Mesothelial cell of epicardium (in vitro differentiated cells): Measurements from ENCODE around the gene ATP5PF. TPM values are rescaled to one million over a fixed set of nuclear protein-coding genes. Genes with fewer than 3 reads are reported as not detected.
"Not testable (repeated sequence)": the region's sequence is repeated elsewhere in the genome, so short reads cannot be mapped to it uniquely, and the experiment has no call there.

Experiments used
- DNase-seq, 2 experiments: peaks; one replicate each; pipeline ENCODE4 v3.0.0; 2021; ENCODE audit warnings: low spot score in 2 of 2; ENCODE audit not compliant: unreplicated experiment in 2 of 2
- H3K27ac Mint-ChIP-seq: 2 replicates; pipeline ENCODE4 v1.8.0; 2021; ENCODE audit warnings: mixed read lengths
- H3K27me3 Mint-ChIP-seq: 2 replicates; pipeline ENCODE4 v1.8.0; 2021; ENCODE audit warnings: low read depth, mixed read lengths
- H3K36me3 Mint-ChIP-seq: 2 replicates; pipeline ENCODE4 v1.8.0; 2021; ENCODE audit warnings: mixed read lengths
- H3K4me1 Mint-ChIP-seq: 2 replicates; pipeline ENCODE4 v1.8.0; 2021; ENCODE audit warnings: mixed read lengths
- H3K4me3 Mint-ChIP-seq: 2 replicates; pipeline ENCODE4 v1.8.0; 2021; ENCODE audit warnings: mild to moderate bottlenecking, moderate library complexity, mixed read lengths
- H3K9me3 Mint-ChIP-seq: 2 replicates; pipeline ENCODE4 v1.8.0; 2021; ENCODE audit warnings: mixed read lengths
- total RNA-seq: library from RNA; stranded (reverse); gene quantifications from 3 replicates; pipeline ENCODE4 v1.2.1, GENCODE V29; 2021
- TF ChIP-seq, protein P1 (sequence below): fragments of 200-600 bp; sonication (generic); IDR thresholded peaks from one replicate; pipeline ENCODE4 v1.5.0; 2021; ENCODE audit warnings: antibody characterized with exemption; ENCODE audit not compliant: unreplicated experiment

Gene ATP5PF
- total RNA-seq, 1 donor from 2014 or later = 105 TPM

GRCh38 chr21:25721987-25722386 lies 12.7 kb downstream of the ATP5PF start:
- Mint-ChIP-seq H3K27me3 (no peaks in the 10 kb centered on the region), H3K4me1 (peaks cover 9% of the 10 kb centered on the region), H3K4me3 (no peak overlapping the region), H3K27ac (no peak overlapping the region), H3K9me3 (no peaks in the 10 kb centered on the region), H3K36me3 (peaks cover 46% of the 10 kb centered on the region)
- TF ChIP-seq, protein P1, sequence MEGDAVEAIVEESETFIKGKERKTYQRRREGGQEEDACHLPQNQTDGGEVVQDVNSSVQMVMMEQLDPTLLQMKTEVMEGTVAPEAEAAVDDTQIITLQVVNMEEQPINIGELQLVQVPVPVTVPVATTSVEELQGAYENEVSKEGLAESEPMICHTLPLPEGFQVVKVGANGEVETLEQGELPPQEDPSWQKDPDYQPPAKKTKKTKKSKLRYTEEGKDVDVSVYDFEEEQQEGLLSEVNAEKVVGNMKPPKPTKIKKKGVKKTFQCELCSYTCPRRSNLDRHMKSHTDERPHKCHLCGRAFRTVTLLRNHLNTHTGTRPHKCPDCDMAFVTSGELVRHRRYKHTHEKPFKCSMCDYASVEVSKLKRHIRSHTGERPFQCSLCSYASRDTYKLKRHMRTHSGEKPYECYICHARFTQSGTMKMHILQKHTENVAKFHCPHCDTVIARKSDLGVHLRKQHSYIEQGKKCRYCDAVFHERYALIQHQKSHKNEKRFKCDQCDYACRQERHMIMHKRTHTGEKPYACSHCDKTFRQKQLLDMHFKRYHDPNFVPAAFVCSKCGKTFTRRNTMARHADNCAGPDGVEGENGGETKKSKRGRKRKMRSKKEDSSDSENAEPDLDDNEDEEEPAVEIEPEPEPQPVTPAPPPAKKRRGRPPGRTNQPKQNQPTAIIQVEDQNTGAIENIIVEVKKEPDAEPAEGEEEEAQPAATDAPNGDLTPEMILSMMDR = no peak
- DNase-seq = no peak

- TF ChIP-seq, protein P1 = no peak
- H3K4me3 Mint-ChIP-seq = no peak overlapping the region
- H3K27me3 Mint-ChIP-seq = no peaks in the 10 kb centered on the region
- no peaks in the 10 kb centered on the region for H3K9me3 Mint-ChIP-seq
- H3K4me1 Mint-ChIP-seq = peaks cover 11% of the 10 kb centered on the region
- peak overlapping the region; percentile 53 for H3K27ac Mint-ChIP-seq
- no peak for DNase-seq
- peaks cover 24% of the 10 kb centered on the region for H3K36me3 Mint-ChIP-seq
Measured at GRCh38 chr21:25717491-25718147, 17.1 kb downstream of the ATP5PF start.

- H3K4me3 Mint-ChIP-seq, DNase-seq, H3K27ac Mint-ChIP-seq, H3K9me3 Mint-ChIP-seq, H3K36me3 Mint-ChIP-seq, H3K27me3 Mint-ChIP-seq: not testable (repeated sequence)
- peaks cover 11% of the 10 kb centered on the region for H3K4me1 Mint-ChIP-seq
Measured at GRCh38 chr21:25714066-25714465, 20.6 kb downstream of the ATP5PF start.

- TF ChIP-seq, protein P1 = no peak
- H3K27me3 Mint-ChIP-seq = no peaks in the 10 kb centered on the region
- H3K27ac Mint-ChIP-seq = no peak overlapping the region
- DNase-seq = no peak
- H3K4me1 Mint-ChIP-seq = no peaks in the 10 kb centered on the region
- no peak overlapping the region for H3K4me3 Mint-ChIP-seq
- H3K36me3 Mint-ChIP-seq = no peaks in the 10 kb centered on the region
- H3K9me3 Mint-ChIP-seq = no peaks in the 10 kb centered on the region
Measured at GRCh38 chr21:25710550-25710949, 24.2 kb downstream of the ATP5PF start.

DNA sequence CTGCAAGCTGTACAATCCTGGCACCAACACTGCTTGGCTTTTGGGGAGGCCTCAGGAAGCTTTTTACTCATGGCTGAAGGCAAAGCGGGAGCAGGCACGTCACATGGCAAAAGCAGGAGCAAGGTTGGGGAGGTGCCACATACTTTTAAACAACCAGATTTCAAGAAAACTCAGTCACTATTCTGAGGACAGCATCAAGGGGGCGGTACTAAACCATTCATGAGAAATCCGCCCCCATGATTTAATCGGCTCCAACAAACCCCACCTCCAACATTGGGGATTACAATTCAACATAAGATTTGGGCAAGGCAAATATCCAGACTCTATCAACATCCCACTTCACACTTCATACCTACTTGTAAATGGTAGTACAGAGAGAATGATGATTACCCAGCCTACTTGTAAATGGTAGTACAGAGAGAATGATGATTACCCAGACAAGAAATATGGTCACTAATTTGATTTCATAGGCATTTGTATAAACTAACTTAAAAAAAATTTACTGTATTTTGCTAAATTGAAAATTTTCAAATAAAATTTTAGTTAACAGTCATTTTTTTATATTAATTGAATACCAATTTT lies 24.9 kb downstream of the ATP5PF start:
- H3K27ac Mint-ChIP-seq = no peak overlapping the region
- no peaks in the 10 kb centered on the region for H3K9me3 Mint-ChIP-seq
- H3K27me3 Mint-ChIP-seq = no peaks in the 10 kb centered on the region
- H3K4me3 Mint-ChIP-seq = no peak overlapping the region
- no peaks in the 10 kb centered on the region for H3K36me3 Mint-ChIP-seq
- no peaks in the 10 kb centered on the region for H3K4me1 Mint-ChIP-seq
- no peak for DNase-seq
- TF ChIP-seq, protein P1 = no peak

DNA sequence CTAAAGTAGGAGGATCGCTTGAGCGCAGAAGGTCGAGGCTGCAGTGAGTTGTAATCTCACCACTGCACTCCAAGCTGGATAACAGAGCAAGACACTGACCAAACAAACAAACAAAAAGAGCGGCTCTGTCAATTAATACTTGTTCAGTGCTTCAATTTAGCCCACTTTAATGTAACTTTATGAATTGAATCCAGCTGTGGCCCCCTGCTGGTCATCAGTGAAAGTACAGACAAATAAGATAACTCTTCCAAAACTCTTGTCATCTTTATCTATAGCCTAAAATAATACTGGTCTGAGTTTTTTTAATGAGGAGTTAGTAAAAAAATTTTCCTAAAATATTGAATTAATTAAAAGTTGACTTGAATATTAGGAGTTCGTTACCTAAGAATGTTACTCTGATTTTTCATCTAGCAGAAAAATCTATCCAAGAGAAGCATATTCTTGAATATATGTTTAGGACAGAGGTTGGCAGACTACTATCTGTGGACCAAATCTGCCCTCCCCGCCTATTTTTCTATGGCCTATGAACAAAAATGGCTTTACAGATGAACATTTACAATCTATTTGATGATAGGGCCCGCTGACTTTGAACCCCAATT lies 26.1 kb downstream of the ATP5PF start:
- Mint-ChIP-seq H3K36me3 (no peaks in the 10 kb centered on the region), H3K27ac (no peak overlapping the region), H3K4me1 (no peaks in the 10 kb centered on the region), H3K27me3 (no peaks in the 10 kb centered on the region), H3K9me3 (no peaks in the 10 kb centered on the region), H3K4me3 (no peak overlapping the region)
- TF ChIP-seq, protein P1 = peak; percentile 98
- peak in 1 of 2 experiments; percentile 49 for DNase-seq
